IPS-20b (cell line): ENCODE measurements around the gene CADM1.

Experiments
- H3K27ac ChIP-seq: one replicate; pipeline ENCODE4 v1.5.1; 2013; ENCODE audit warnings: low read length
- H3K27me3 ChIP-seq: 2 replicates; pipeline ENCODE4 v1.6.1; 2013; ENCODE audit warnings: mild to moderate bottlenecking, low read length, inconsistent platforms; ENCODE audit not compliant: insufficient read depth
- H3K36me3 ChIP-seq: 2 replicates; pipeline ENCODE4 v1.6.1; 2013; ENCODE audit warnings: low read depth, mild to moderate bottlenecking, inconsistent platforms, low read length, moderate library complexity; ENCODE audit not compliant: insufficient read depth
- H3K4me1 ChIP-seq: 2 replicates; pipeline ENCODE4 v1.6.1; 2013; ENCODE audit warnings: mild to moderate bottlenecking, control low read depth, inconsistent platforms, low read length, moderate library complexity; ENCODE audit not compliant: insufficient read depth
- H3K4me3 ChIP-seq: 2 replicates; pipeline ENCODE4 v1.5.1; 2013; ENCODE audit warnings: mild to moderate bottlenecking, low read length, inconsistent platforms
- H3K9ac ChIP-seq: 2 replicates; pipeline ENCODE4 v1.6.1; 2013; ENCODE audit warnings: low read depth, mild to moderate bottlenecking, inconsistent platforms, low read length, moderate library complexity
- H3K9me3 ChIP-seq: 2 replicates; pipeline ENCODE4 v1.6.1; 2013; ENCODE audit warnings: mild to moderate bottlenecking, low read depth, low read length, inconsistent platforms; ENCODE audit not compliant: insufficient read depth

The CADM1 gene

GRCh38 chr11:115430345-115430744, 73.9 kb downstream of the CADM1 start:
- H3K27ac ChIP-seq = no peak overlapping the region
- no peaks in the 10 kb centered on the region for H3K27me3 ChIP-seq
- H3K9ac ChIP-seq = no peak overlapping the region
- no peaks in the 10 kb centered on the region for H3K36me3 ChIP-seq
- no peak overlapping the region for H3K4me3 ChIP-seq
- H3K9me3 ChIP-seq = no peaks in the 10 kb centered on the region
- H3K4me1 ChIP-seq = no peaks in the 10 kb centered on the region

- no peaks in the 10 kb centered on the region for H3K9me3 ChIP-seq
- no peak overlapping the region for H3K27ac ChIP-seq
- no peak overlapping the region for H3K9ac ChIP-seq
- no peaks in the 10 kb centered on the region for H3K36me3 ChIP-seq
- no peaks in the 10 kb centered on the region for H3K27me3 ChIP-seq
- H3K4me3 ChIP-seq = no peak overlapping the region
- H3K4me1 ChIP-seq = peaks cover 9% of the 10 kb centered on the region
Observed at GRCh38 chr11:115428306-115428705, 75.9 kb downstream of the CADM1 start.

- Histone ChIP-seq H3K36me3 (no peaks in the 10 kb centered on the region), H3K27ac (no peak overlapping the region), H3K9ac (no peak overlapping the region), H3K27me3 (no peaks in the 10 kb centered on the region), H3K9me3 (no peaks in the 10 kb centered on the region), H3K4me1 (peaks cover 27% of the 10 kb centered on the region), H3K4me3 (no peak overlapping the region)
Observed at GRCh38 chr11:115425816-115426215, 78.4 kb downstream of the CADM1 start.

GRCh38 chr11:115425250-115425649, 79.0 kb downstream of the CADM1 start:
- Histone ChIP-seq H3K4me1 (peaks cover 27% of the 10 kb centered on the region), H3K4me3 (no peak overlapping the region), H3K9ac (no peak overlapping the region), H3K27me3 (no peaks in the 10 kb centered on the region), H3K36me3 (no peaks in the 10 kb centered on the region), H3K9me3 (no peaks in the 10 kb centered on the region), H3K27ac (no peak overlapping the region)

GRCh38 chr11:115423728-115424459, 80.3 kb downstream of the CADM1 start:
- Histone ChIP-seq H3K27me3 (no peaks in the 10 kb centered on the region), H3K4me3 (no peak overlapping the region), H3K36me3 (no peaks in the 10 kb centered on the region), H3K9me3 (no peaks in the 10 kb centered on the region), H3K9ac (no peak overlapping the region), H3K4me1 (peaks cover 27% of the 10 kb centered on the region), H3K27ac (no peak overlapping the region)

GRCh38 chr11:115421992-115422689, 82.1 kb downstream of the CADM1 start:
- Histone ChIP-seq H3K27me3 (no peaks in the 10 kb centered on the region), H3K27ac (no peak overlapping the region), H3K4me1 (peaks cover 27% of the 10 kb centered on the region), H3K9ac (no peak overlapping the region), H3K9me3 (no peaks in the 10 kb centered on the region), H3K4me3 (no peak overlapping the region), H3K36me3 (no peaks in the 10 kb centered on the region)

GRCh38 chr11:115421352-115421991, 82.7 kb downstream of the CADM1 start:
- Histone ChIP-seq H3K4me3 (no peak overlapping the region), H3K9ac (no peak overlapping the region), H3K27me3 (no peaks in the 10 kb centered on the region), H3K27ac (no peak overlapping the region), H3K9me3 (no peaks in the 10 kb centered on the region), H3K36me3 (no peaks in the 10 kb centered on the region), H3K4me1 (peaks cover 27% of the 10 kb centered on the region)

GRCh38 chr11:115420505-115420904, 83.7 kb downstream of the CADM1 start:
- Histone ChIP-seq H3K27me3 (no peaks in the 10 kb centered on the region), H3K4me3 (no peak overlapping the region), H3K36me3 (no peaks in the 10 kb centered on the region), H3K4me1 (peaks cover 27% of the 10 kb centered on the region), H3K9ac (no peak overlapping the region), H3K9me3 (no peaks in the 10 kb centered on the region), H3K27ac (no peak overlapping the region)

GRCh38 chr11:115418626-115419025, 85.6 kb downstream of the CADM1 start:
- H3K9ac ChIP-seq = no peak overlapping the region

GRCh38 chr11:115418081-115418480, 86.1 kb downstream of the CADM1 start:
- peaks cover 16% of the 10 kb centered on the region for H3K4me1 ChIP-seq
- no peaks in the 10 kb centered on the region for H3K36me3 ChIP-seq
- no peaks in the 10 kb centered on the region for H3K9me3 ChIP-seq
- H3K27me3 ChIP-seq = no peaks in the 10 kb centered on the region
- no peak overlapping the region for H3K27ac ChIP-seq
- no peak overlapping the region for H3K9ac ChIP-seq
- no peak overlapping the region for H3K4me3 ChIP-seq

More at GRCh38 chr11:115418626-115419025, 85.6 kb downstream of the CADM1 start:
- Histone ChIP-seq H3K27me3 (no peaks in the 10 kb centered on the region), H3K4me1 (peaks cover 20% of the 10 kb centered on the region), H3K27ac (no peak overlapping the region), H3K4me3 (no peak overlapping the region), H3K9me3 (no peaks in the 10 kb centered on the region), H3K36me3 (no peaks in the 10 kb centered on the region)

- Histone ChIP-seq H3K4me1 (peaks cover 24% of the 10 kb centered on the region), H3K27ac (no peak overlapping the region), H3K36me3 (no peaks in the 10 kb centered on the region), H3K27me3 (no peaks in the 10 kb centered on the region; the same call in 1 of the 2 replicates), H3K4me3 (no peak overlapping the region), H3K9me3 (no peaks in the 10 kb centered on the region), H3K9ac (no peak overlapping the region)
Observed at GRCh38 chr11:115411120-115411519, 93.1 kb downstream of the CADM1 start.
